HCT116 (cell line): ENCODE results near the gene GP2. TPM values are rescaled to one million over a fixed set of nuclear protein-coding genes. Genes with fewer than 3 reads are reported as not detected.

Experiments used
- ATAC-seq: fragments of 200-7000 bp; cut with Tn5 transposase; 2 replicates; pipeline ENCODE4 v1.9.1; 2020; ENCODE audit warnings: mild to moderate bottlenecking, moderate library complexity
- BruUV-seq: library from RNA; stranded (reverse); fragments of 400-500 nt; replicated peaks from 2 replicates; lab custom pipeline; 2021; lab: Mats Ljungman, UMichigan
- CTCF ChIA-PET: fragments of 300-600 bp; sonication (Branson Sonifier 250); formaldehyde crosslinking; loops from one replicate; lab custom pipeline; 2021; ENCODE audit warnings: antibody characterized with exemption; lab: Charles Lee
- POLR2A ChIA-PET: fragments of 300-600, 350-600 bp; sonication (Branson Sonifier 250); formaldehyde crosslinking; loops from one replicate; lab custom pipeline; 2021; ENCODE audit warnings: antibody characterized with exemption; lab: Charles Lee
- RAD21 ChIA-PET, 2 experiments: fragments of 300-600 bp; sonication (Branson Sonifier 250); formaldehyde crosslinking; loops; one replicate each; lab custom pipeline; 2023; ENCODE audit warnings: low total read pairs in 2 of 2; ENCODE audit not compliant: uncharacterized antibody in 2 of 2, unreplicated experiment in 2 of 2, low non-redundant PET in 1 of 2; lab: Charles Lee
- DNase-seq: peaks from one replicate; pipeline ENCODE4 v3.0.0-alpha.2; 2010; ENCODE audit warnings: low read depth, low spot score
- H2AFZ ChIP-seq: fragments of 200-600 bp; shearing (Covaris generic), sonication (generic); 2 replicates; pipeline ENCODE4 v1.6.1; 2017; ENCODE audit warnings: low read depth, mixed run types, mixed read lengths, antibody characterized with exemption, low read length; ENCODE audit not compliant: poor library complexity, severe bottlenecking
- H3K27ac ChIP-seq: 2 replicates; pipeline ENCODE4 v1.5.1; 2012; ENCODE audit warnings: low read depth, low read length
- H3K27me3 ChIP-seq: fragments of 200-600 bp; sonication (generic); 2 replicates; pipeline ENCODE4 v1.6.1; 2016; ENCODE audit warnings: mixed run types, low read length, mixed read lengths; ENCODE audit not compliant: insufficient read depth
- H3K36me3 ChIP-seq, 2 experiments: fragments of 200-500 bp in 1 of 2; fragments of 200-600 bp in 1 of 2; sonication (Bioruptor generic) in 1 of 2; sonication (generic) in 1 of 2; 2 replicates each; pipeline versions ENCODE4 v1.5.1 to v1.6.1; 2014 to 2016; ENCODE audit warnings: low read length in 2 of 2, inconsistent platforms in 1 of 2, mixed read lengths in 1 of 2, mixed run types in 1 of 2; ENCODE audit not compliant: insufficient read depth in 2 of 2, control insufficient read depth in 1 of 2
- H3K4me1 ChIP-seq, 2 experiments: fragments of 200-600 bp in 1 of 2; sonication (generic) in 1 of 2; 2 replicates each; pipeline versions ENCODE4 v1.5.1 to v1.6.1; 2012 to 2017; ENCODE audit warnings: low read length in 2 of 2, inconsistent platforms in 1 of 2, mild to moderate bottlenecking in 1 of 2, mixed read lengths in 1 of 2, mixed run types in 1 of 2, moderate library complexity in 1 of 2; ENCODE audit not compliant: insufficient read depth in 2 of 2, control insufficient read depth in 1 of 2
- H3K4me2 ChIP-seq: fragments of 200-600 bp; sonication (generic); 2 replicates; pipeline ENCODE4 v1.6.1; 2017; ENCODE audit warnings: mixed run types, low read length, mixed read lengths
- H3K4me3 ChIP-seq, 2 experiments: fragments of 200-600 bp in 1 of 2; sonication (generic) in 1 of 2; replicated peaks in 1 of 2; 2 replicates each; pipeline ENCODE4 v1.5.1; 2011 to 2016; ENCODE audit warnings: low read length in 2 of 2, control low read depth in 1 of 2, low read depth in 1 of 2, mild to moderate bottlenecking in 1 of 2, mixed read lengths in 1 of 2, mixed run types in 1 of 2
- H3K79me2 ChIP-seq: fragments of 200-600 bp; sonication (generic); 2 replicates; pipeline ENCODE4 v1.6.1; 2017; ENCODE audit warnings: mild to moderate bottlenecking, mixed run types, low read length, moderate library complexity, mixed read lengths; ENCODE audit not compliant: insufficient read depth
- H3K9ac ChIP-seq: fragments of 200-600 bp; sonication (generic); 2 replicates; pipeline ENCODE4 v1.6.1; 2016; ENCODE audit warnings: low read length, mixed read lengths
- H3K9me2 ChIP-seq: fragments of 200-600 bp; sonication (generic), shearing (Covaris generic); 2 replicates; pipeline ENCODE4 v1.6.1; 2017; ENCODE audit warnings: mixed run types, mild to moderate bottlenecking, moderate library complexity; ENCODE audit not compliant: insufficient read depth
- H3K9me3 ChIP-seq, 2 experiments: fragments of 200-500 bp in 1 of 2; fragments of 200-600 bp in 1 of 2; sonication (Bioruptor generic) in 1 of 2; sonication (generic) in 1 of 2; 2 replicates each; pipeline ENCODE4 v1.6.1; 2014 to 2017; ENCODE audit warnings: low read length in 2 of 2, mixed read lengths in 2 of 2, inconsistent platforms in 1 of 2, low read depth in 1 of 2, mild to moderate bottlenecking in 1 of 2, mixed run types in 1 of 2, moderate library complexity in 1 of 2; ENCODE audit not compliant: control insufficient read depth in 1 of 2, insufficient read depth in 1 of 2
- H4K20me1 ChIP-seq: fragments of 200-600 bp; sonication (generic), shearing (Covaris generic); 2 replicates; pipeline ENCODE4 v1.6.1; 2017; ENCODE audit warnings: mixed run types, mild to moderate bottlenecking, moderate library complexity; ENCODE audit not compliant: insufficient read depth
- CEBPB ChIP-seq: IDR thresholded peaks from 2 replicates; pipeline ENCODE4 v1.6.1; 2012; ENCODE audit warnings: low read depth
- EGR1 ChIP-seq: IDR thresholded peaks from 2 replicates; pipeline ENCODE4 v1.6.1; 2012; ENCODE audit warnings: low read depth
- ELF1 ChIP-seq: IDR thresholded peaks from 2 replicates; pipeline ENCODE4 v1.6.1; 2012; ENCODE audit warnings: low read depth, borderline replicate concordance
- EZH2 ChIP-seq: fragments of 200-600 bp; sonication (generic); IDR thresholded peaks from 2 replicates; pipeline ENCODE4 v1.6.1; 2017; ENCODE audit warnings: antibody characterized with exemption, mixed run types
- EZH2phosphoT487 ChIP-seq: fragments of 200-600 bp; IDR thresholded peaks from 2 replicates; pipeline ENCODE4 v1.6.1; 2018; ENCODE audit warnings: antibody characterized with exemption, borderline replicate concordance
- FOSL1 ChIP-seq: IDR thresholded peaks from 2 replicates; pipeline ENCODE4 v1.6.1; 2012; ENCODE audit warnings: low read depth
- JUND ChIP-seq: IDR thresholded peaks from 2 replicates; pipeline ENCODE4 v1.6.1; 2012
- POLR2A ChIP-seq: IDR thresholded peaks from 2 replicates; pipeline ENCODE4 v1.7.0; 2011; ENCODE audit warnings: borderline replicate concordance; ENCODE audit not compliant: insufficient read depth, insufficient read length; ENCODE audit errors: extremely low read depth
- POLR2AphosphoS5 ChIP-seq: IDR thresholded peaks from 2 replicates; pipeline ENCODE4 v1.6.1; 2011; ENCODE audit warnings: mild to moderate bottlenecking, low read depth, low read length, moderate library complexity
- RAD21 ChIP-seq: IDR thresholded peaks from 2 replicates; pipeline ENCODE4 v1.6.1; 2012; ENCODE audit warnings: low read depth, mild to moderate bottlenecking
- SIN3A ChIP-seq: IDR thresholded peaks from 2 replicates; pipeline ENCODE4 v1.6.1; 2012; ENCODE audit warnings: low read depth
- SP1 ChIP-seq: IDR thresholded peaks from 2 replicates; pipeline ENCODE4 v1.6.1; 2012; ENCODE audit warnings: low read depth
- SRF ChIP-seq: IDR thresholded peaks from 2 replicates; pipeline ENCODE4 v1.6.1; 2012; ENCODE audit warnings: low read depth
- YY1 ChIP-seq: IDR thresholded peaks from 2 replicates; pipeline ENCODE4 v1.6.1; 2011; ENCODE audit warnings: low read length, low read depth, moderate library complexity, mild to moderate bottlenecking; ENCODE audit not compliant: insufficient replicate concordance; ENCODE audit errors: extremely low read depth
- ZFX ChIP-seq: fragments of 450-650 bp; IDR thresholded peaks from 2 replicates; pipeline ENCODE4 v1.6.1; 2017
- intact Hi-C: fragments of 100-400 bp; cut with micrococcal nuclease; formaldehyde crosslinking; loops from 2 replicates; pipeline ENCODE4 v1.10.0; 2022
- total RNA-seq: library from RNA; stranded (reverse); gene quantifications from one replicate; pipeline ENCODE4 v1.2.1, GENCODE V29; 2021; ENCODE audit not compliant: unreplicated experiment
- TF ChIP-seq, protein P1 (sequence below): IDR thresholded peaks from 2 replicates; pipeline ENCODE4 v1.6.1; 2012; ENCODE audit warnings: low read depth
- TF ChIP-seq, protein P2 (sequence below): IDR thresholded peaks from 2 replicates; pipeline ENCODE4 v1.6.1; 2012
- TF ChIP-seq, protein P3 (sequence below): IDR thresholded peaks from 2 replicates; pipeline ENCODE4 v1.6.1; 2011; ENCODE audit warnings: mild to moderate bottlenecking, low read length, moderate library complexity; ENCODE audit not compliant: insufficient replicate concordance; ENCODE audit errors: extremely low read depth

The GP2 gene
- total RNA-seq, 1 experiment from 2014 or later: 8.7 TPM

DNA sequence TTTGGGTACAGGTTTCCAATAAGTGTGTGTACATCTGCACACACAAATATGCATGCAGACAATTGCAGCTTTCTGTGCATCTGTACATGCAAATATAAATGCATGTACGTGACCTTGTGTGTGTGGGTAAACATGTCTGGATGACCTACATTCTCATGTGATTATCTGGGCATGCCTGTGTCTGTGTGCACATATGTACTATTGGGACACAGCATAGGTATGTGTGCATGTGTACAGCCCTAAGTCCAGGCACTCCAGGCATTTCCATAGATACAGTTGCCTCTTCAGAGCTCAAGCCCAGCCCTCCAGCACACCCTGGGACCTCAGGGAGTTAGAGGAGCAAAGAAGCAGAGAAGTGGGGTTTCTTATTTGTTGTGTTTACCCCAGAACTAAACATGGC, 7.1 kb upstream of the GP2 start:
- peaks cover 32% of the 10 kb centered on the region for H3K27me3 ChIP-seq
- RAD21 ChIA-PET: no interaction called here
- H2AFZ ChIP-seq: no peak overlapping the region
- no peaks in the 10 kb centered on the region for H4K20me1 ChIP-seq
- intact Hi-C loops: no loop called here
- no peak for TF ChIP-seq SRF
- no peak for TF ChIP-seq SIN3A
- no peak for TF ChIP-seq YY1
- TF ChIP-seq, protein P1, sequence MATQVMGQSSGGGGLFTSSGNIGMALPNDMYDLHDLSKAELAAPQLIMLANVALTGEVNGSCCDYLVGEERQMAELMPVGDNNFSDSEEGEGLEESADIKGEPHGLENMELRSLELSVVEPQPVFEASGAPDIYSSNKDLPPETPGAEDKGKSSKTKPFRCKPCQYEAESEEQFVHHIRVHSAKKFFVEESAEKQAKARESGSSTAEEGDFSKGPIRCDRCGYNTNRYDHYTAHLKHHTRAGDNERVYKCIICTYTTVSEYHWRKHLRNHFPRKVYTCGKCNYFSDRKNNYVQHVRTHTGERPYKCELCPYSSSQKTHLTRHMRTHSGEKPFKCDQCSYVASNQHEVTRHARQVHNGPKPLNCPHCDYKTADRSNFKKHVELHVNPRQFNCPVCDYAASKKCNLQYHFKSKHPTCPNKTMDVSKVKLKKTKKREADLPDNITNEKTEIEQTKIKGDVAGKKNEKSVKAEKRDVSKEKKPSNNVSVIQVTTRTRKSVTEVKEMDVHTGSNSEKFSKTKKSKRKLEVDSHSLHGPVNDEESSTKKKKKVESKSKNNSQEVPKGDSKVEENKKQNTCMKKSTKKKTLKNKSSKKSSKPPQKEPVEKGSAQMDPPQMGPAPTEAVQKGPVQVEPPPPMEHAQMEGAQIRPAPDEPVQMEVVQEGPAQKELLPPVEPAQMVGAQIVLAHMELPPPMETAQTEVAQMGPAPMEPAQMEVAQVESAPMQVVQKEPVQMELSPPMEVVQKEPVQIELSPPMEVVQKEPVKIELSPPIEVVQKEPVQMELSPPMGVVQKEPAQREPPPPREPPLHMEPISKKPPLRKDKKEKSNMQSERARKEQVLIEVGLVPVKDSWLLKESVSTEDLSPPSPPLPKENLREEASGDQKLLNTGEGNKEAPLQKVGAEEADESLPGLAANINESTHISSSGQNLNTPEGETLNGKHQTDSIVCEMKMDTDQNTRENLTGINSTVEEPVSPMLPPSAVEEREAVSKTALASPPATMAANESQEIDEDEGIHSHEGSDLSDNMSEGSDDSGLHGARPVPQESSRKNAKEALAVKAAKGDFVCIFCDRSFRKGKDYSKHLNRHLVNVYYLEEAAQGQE: no peak
- TF ChIP-seq POLR2A: no peak
- no peak for TF ChIP-seq SP1
- TF ChIP-seq FOSL1: no peak
- TF ChIP-seq POLR2AphosphoS5: no peak
- no peak for TF ChIP-seq CEBPB
- TF ChIP-seq JUND: no peak
- no peak for TF ChIP-seq EZH2
- TF ChIP-seq EZH2phosphoT487: no peak
- TF ChIP-seq ELF1: no peak
- no peak for TF ChIP-seq ZFX
- TF ChIP-seq, protein P2, sequence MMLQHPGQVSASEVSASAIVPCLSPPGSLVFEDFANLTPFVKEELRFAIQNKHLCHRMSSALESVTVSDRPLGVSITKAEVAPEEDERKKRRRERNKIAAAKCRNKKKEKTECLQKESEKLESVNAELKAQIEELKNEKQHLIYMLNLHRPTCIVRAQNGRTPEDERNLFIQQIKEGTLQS: no peak
- no peak for TF ChIP-seq RAD21
- no peak for TF ChIP-seq EGR1
- TF ChIP-seq, protein P3, sequence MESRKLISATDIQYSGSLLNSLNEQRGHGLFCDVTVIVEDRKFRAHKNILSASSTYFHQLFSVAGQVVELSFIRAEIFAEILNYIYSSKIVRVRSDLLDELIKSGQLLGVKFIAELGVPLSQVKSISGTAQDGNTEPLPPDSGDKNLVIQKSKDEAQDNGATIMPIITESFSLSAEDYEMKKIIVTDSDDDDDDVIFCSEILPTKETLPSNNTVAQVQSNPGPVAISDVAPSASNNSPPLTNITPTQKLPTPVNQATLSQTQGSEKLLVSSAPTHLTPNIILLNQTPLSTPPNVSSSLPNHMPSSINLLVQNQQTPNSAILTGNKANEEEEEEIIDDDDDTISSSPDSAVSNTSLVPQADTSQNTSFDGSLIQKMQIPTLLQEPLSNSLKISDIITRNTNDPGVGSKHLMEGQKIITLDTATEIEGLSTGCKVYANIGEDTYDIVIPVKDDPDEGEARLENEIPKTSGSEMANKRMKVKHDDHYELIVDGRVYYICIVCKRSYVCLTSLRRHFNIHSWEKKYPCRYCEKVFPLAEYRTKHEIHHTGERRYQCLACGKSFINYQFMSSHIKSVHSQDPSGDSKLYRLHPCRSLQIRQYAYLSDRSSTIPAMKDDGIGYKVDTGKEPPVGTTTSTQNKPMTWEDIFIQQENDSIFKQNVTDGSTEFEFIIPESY: no peak
- no peaks in the 10 kb centered on the region for H3K36me3 ChIP-seq
- no peaks in the 10 kb centered on the region for H3K4me1 ChIP-seq
- no peak overlapping the region for H3K27ac ChIP-seq
- H3K79me2 ChIP-seq: no peaks in the 10 kb centered on the region
- CTCF ChIA-PET: no interaction called here
- DNase-seq: no peak
- no TSS peak for BruUV-seq
- H3K9ac ChIP-seq: no peak overlapping the region
- H3K9me2 ChIP-seq: no peaks in the 10 kb centered on the region
- H3K4me3 ChIP-seq: no peak overlapping the region
- no peak for ATAC-seq
- no peak overlapping the region for H3K4me2 ChIP-seq
- POLR2A ChIA-PET: no interaction called here
- no peaks in the 10 kb centered on the region for H3K9me3 ChIP-seq
